HG03060 (cell line): Measurements from ENCODE around the gene TIPIN.
"Not testable (repeated sequence)": the region's sequence is repeated elsewhere in the genome, so short reads cannot be mapped to it uniquely, and the experiment has no call there.

ENCODE experiments used
- ATAC-seq: cut with Tn5 transposase; IDR thresholded peaks from one replicate; pipeline ENCODE4 v1.9.1; 2021; ENCODE audit warnings: low read depth, moderate number of reproducible peaks; ENCODE audit not compliant: unreplicated experiment

Gene TIPIN

GRCh38 chr15:66304425-66304824 is 52.1 kb downstream of the TIPIN start:
- not testable (repeated sequence) for ATAC-seq

- ATAC-seq = no peak
Observed at GRCh38 chr15:66302489-66303278, 53.8 kb downstream of the TIPIN start.

GRCh38 chr15:66298803-66299251 is 57.7 kb downstream of the TIPIN start:
- ATAC-seq = no peak

- ATAC-seq = no peak
Observed at GRCh38 chr15:66296186-66296585, 60.3 kb downstream of the TIPIN start.

- no peak for ATAC-seq
Observed at GRCh38 chr15:66294932-66295235, 61.6 kb downstream of the TIPIN start.

GRCh38 chr15:66294157-66294931 is 62.1 kb downstream of the TIPIN start:
- no peak for ATAC-seq

GRCh38 chr15:66293419-66294156 is 62.9 kb downstream of the TIPIN start, which contains the start of gene DIS3L:
DIS3L (plus strand) TSS chr15:66293568; CDS start chr15:66293597, 29 bp downstream.
- no peak for ATAC-seq

- ATAC-seq = no peak
Observed at GRCh38 chr15:66292571-66293418, 63.7 kb downstream of the TIPIN start.

- ATAC-seq = no peak
Observed at GRCh38 chr15:66291816-66292570, 64.5 kb downstream of the TIPIN start.

- no peak for ATAC-seq
Observed at GRCh38 chr15:66290518-66290917, 66.0 kb downstream of the TIPIN start.

- ATAC-seq = no peak
Observed at GRCh38 chr15:66290007-66290406, 66.5 kb downstream of the TIPIN start.

GRCh38 chr15:66288551-66289185 is 67.8 kb downstream of the TIPIN start:
- ATAC-seq = no peak

GRCh38 chr15:66288093-66288492 is 68.4 kb downstream of the TIPIN start:
- ATAC-seq = no peak

GRCh38 chr15:66287461-66288057 is 68.9 kb downstream of the TIPIN start:
- no peak for ATAC-seq
